Liver (tissue), 9 donors: ENCODE results near the gene SH3BP1. TPM values are rescaled to one million over a fixed set of nuclear protein-coding genes. Genes with fewer than 3 reads are reported as not detected.

Experiments used
- DNase-seq: peaks from one replicate; pipeline ENCODE4 v3.0.0-alpha.2; 2017; ENCODE audit warnings: low spot score
- H3K27ac ChIP-seq, 2 donors: one replicate each; pipeline ENCODE4 v1.7.0; 2013; ENCODE audit warnings: inconsistent platforms in 2 of 2, low read length in 2 of 2, control low read depth in 1 of 2, low read depth in 1 of 2, mild to moderate bottlenecking in 1 of 2
- H3K27me3 ChIP-seq, 4 donors: one replicate each; pipeline versions ENCODE4 v1.6.1 to v1.7.0; 2013; ENCODE audit warnings: low read length in 3 of 4, inconsistent platforms in 1 of 4, mild to moderate bottlenecking in 1 of 4, moderate library complexity in 1 of 4; ENCODE audit not compliant: control insufficient read depth in 4 of 4, insufficient read depth in 4 of 4
- H3K36me3 ChIP-seq, 4 donors: one replicate each; pipeline versions ENCODE4 v1.6.1 to v1.7.0; 2013; ENCODE audit warnings: low read length in 3 of 4, mild to moderate bottlenecking in 3 of 4, low read depth in 1 of 4, moderate library complexity in 1 of 4; ENCODE audit not compliant: control insufficient read depth in 4 of 4, insufficient read depth in 3 of 4
- H3K4me1 ChIP-seq, 4 donors: one replicate each; pipeline versions ENCODE4 v1.6.1 to v1.7.0; 2013; ENCODE audit warnings: low read length in 3 of 4, mild to moderate bottlenecking in 3 of 4, moderate library complexity in 1 of 4; ENCODE audit not compliant: control insufficient read depth in 4 of 4, insufficient read depth in 4 of 4
- H3K4me3 ChIP-seq, 3 donors: one replicate each; pipeline versions ENCODE4 v1.6.1 to v1.7.0; 2013; ENCODE audit warnings: low read length in 3 of 3, control low read depth in 1 of 3, low read depth in 1 of 3, mild to moderate bottlenecking in 1 of 3
- H3K9ac ChIP-seq, 2 donors: one replicate each; pipeline ENCODE4 v1.7.0; 2013; ENCODE audit warnings: low read length in 2 of 2, mild to moderate bottlenecking in 2 of 2, moderate library complexity in 2 of 2, control low read depth in 1 of 2, low read depth in 1 of 2
- H3K9me3 ChIP-seq, 4 donors: one replicate each; pipeline versions ENCODE4 v1.6.1 to v1.7.0; 2013; ENCODE audit warnings: low read length in 3 of 4; ENCODE audit not compliant: control insufficient read depth in 4 of 4
- ATF3 ChIP-seq: IDR thresholded peaks from 2 replicates; pipeline ENCODE4 v1.6.1; 2016; ENCODE audit warnings: antibody characterized with exemption
- CTCF ChIP-seq: fragments of 150-350 bp; IDR thresholded peaks from 2 replicates; pipeline ENCODE4 v1.5.1; 2017; ENCODE audit warnings: improper control_type of control experiment, low read depth, low read length; ENCODE audit not compliant: missing input control
- FOXA1 ChIP-seq: IDR thresholded peaks from 2 replicates; pipeline ENCODE4 v1.6.1; 2016; ENCODE audit warnings: antibody characterized with exemption
- FOXA2 ChIP-seq: IDR thresholded peaks from 2 replicates; pipeline ENCODE4 v1.6.1; 2016; ENCODE audit warnings: antibody characterized with exemption
- HNF4A ChIP-seq, 2 donors: conservative IDR thresholded peaks; 2 replicates each; pipeline ENCODE4 v1.6.1; 2016; ENCODE audit warnings: antibody characterized with exemption in 2 of 2, mild to moderate bottlenecking in 2 of 2
- HNF4G ChIP-seq: IDR thresholded peaks from 2 replicates; pipeline ENCODE4 v1.6.1; 2016; ENCODE audit warnings: antibody characterized with exemption
- JUND ChIP-seq, 2 donors: IDR thresholded peaks; 2 replicates each; pipeline ENCODE4 v1.6.1; 2016; ENCODE audit warnings: antibody characterized with exemption in 2 of 2
- MAX ChIP-seq: IDR thresholded peaks from 2 replicates; pipeline ENCODE4 v1.6.1; 2016; ENCODE audit warnings: antibody characterized with exemption
- NR2F2 ChIP-seq: IDR thresholded peaks from 2 replicates; pipeline ENCODE4 v1.6.1; 2016; ENCODE audit warnings: antibody characterized with exemption
- RAD21 ChIP-seq, 2 donors: IDR thresholded peaks; 2 replicates each; pipeline ENCODE4 v1.6.1; 2016; ENCODE audit warnings: antibody characterized with exemption in 2 of 2, mild to moderate bottlenecking in 2 of 2
- REST ChIP-seq: IDR thresholded peaks from 2 replicates; pipeline ENCODE4 v1.6.1; 2016; ENCODE audit warnings: antibody characterized with exemption, mild to moderate bottlenecking
- RXRA ChIP-seq, 2 donors: IDR thresholded peaks; 2 replicates each; pipeline ENCODE4 v1.6.1; 2017 to 2018; ENCODE audit warnings: antibody characterized with exemption in 2 of 2, mild to moderate bottlenecking in 1 of 2
- SP1 ChIP-seq: IDR thresholded peaks from 2 replicates; pipeline ENCODE4 v1.6.1; 2018; ENCODE audit warnings: antibody characterized with exemption, mild to moderate bottlenecking
- YY1 ChIP-seq: IDR thresholded peaks from 2 replicates; pipeline ENCODE4 v1.6.1; 2016; ENCODE audit warnings: antibody characterized with exemption, mild to moderate bottlenecking
- ZBTB33 ChIP-seq: IDR thresholded peaks from 2 replicates; pipeline ENCODE4 v1.6.1; 2016; ENCODE audit warnings: antibody characterized with exemption
- WGBS: extraction: QIAGEN DNeasy Blood & Tissue Kit; methylation state at CpG from one replicate; pipeline ENCODE4 v1.1.7; 2013; 5-methylcytosine and 5-hydroxymethylcytosine counted together
- polyA plus RNA-seq, 2 donors: library from polyadenylated mRNA; stranded (reverse) in 1 of 2; unstranded in 1 of 2; fragments of 200-250 nt in 1 of 2; fragments of >200 nt in 1 of 2; fragmentation: Nextera tagmentation in 1 of 2; extraction: Ambion mirVana in 1 of 2; gene quantifications; one replicate each; pipeline versions ENCODE4 v1.2.1 to v1.2.3, GENCODE V29; 2013 to 2015
- total RNA-seq, 2 donors: library from RNA; depleted of rRNA; stranded (reverse); fragments of >200 nt; gene quantifications; one replicate each; pipeline ENCODE4 v1.2.3, GENCODE V29; 2014
- donor health status: healthy.
- donor health status: healthy.
- donor health status: healthy.
- donor health status: healthy.
- donor health status: healthy.

SH3BP1 gene
- total and polyA plus RNA-seq, 4 donors: 0.24 to 8.2 (median 2.7) TPM

GRCh38 chr22:37640591-37641560 is 1.4 kb downstream of the SH3BP1 start:
- Histone ChIP-seq H3K36me3 (no peaks in the 10 kb centered on the region), H3K4me3 (peak overlapping the region in 1 of 3 donors; percentile 55), H3K27me3 (no peaks in the 10 kb centered on the region), H3K9ac (peak overlapping the region in 1 of 2 donors; percentile 7), H3K4me1 (peaks cover 3 to 21% (median 6%) of the 10 kb centered on the region in 4 donors), H3K9me3 (no peaks in the 10 kb centered on the region), H3K27ac (no peak overlapping the region)
- TF ChIP-seq MAX (no peak), FOXA2 (no peak), HNF4G (no peak), REST (no peak), ATF3 (no peak), HNF4A (conservative IDR thresholded peaks at IDR 0.05) (no peak), NR2F2 (no peak), ZBTB33 (no peak), SP1 (no peak), JUND (IDR thresholded peaks at IDR 0.05) (no peak)
- WGBS: 80% methylated on average over 24 of the region's 24 CpGs
- no peak for DNase-seq

- TF ChIP-seq YY1 (no peak), HNF4G (no peak), HNF4A (conservative IDR thresholded peaks at IDR 0.05) (no peak), JUND (IDR thresholded peaks at IDR 0.05) (no peak), MAX (no peak), RAD21 (IDR thresholded peaks at IDR 0.05) (no peak), FOXA1 (no peak), SP1 (no peak), CTCF (no peak), RXRA (IDR thresholded peaks at IDR 0.05) (no peak)
- H3K4me3 ChIP-seq: no peak overlapping the region
- no peaks in the 10 kb centered on the region for H3K9me3 ChIP-seq
- H3K36me3 ChIP-seq: no peaks in the 10 kb centered on the region
- no peaks in the 10 kb centered on the region for H3K27me3 ChIP-seq
- H3K27ac ChIP-seq: no peak overlapping the region
- no peak overlapping the region for H3K9ac ChIP-seq
- peaks cover 3 to 21% (median 6%) of the 10 kb centered on the region in 4 donors for H3K4me1 ChIP-seq
- 85% methylated on average over 5 of the region's 5 CpGs for WGBS
- no peak for DNase-seq
These were observed 2.1 kb downstream of the SH3BP1 start for GRCh38 chr22:37641561-37641949.
